Right lung (tissue), 5 donors: Measurements from ENCODE around the gene TRPV6. TPM values are rescaled to one million over a fixed set of nuclear protein-coding genes. Genes with fewer than 3 reads are reported as not detected.

Experiments used
- DNase-seq, 2 donors: peaks; one replicate each; pipeline ENCODE4 v3.0.0-alpha.2; 2013
- polyA plus RNA-seq, 5 donors: library from polyadenylated mRNA; unstranded; fragments of 120-200 nt; gene quantifications; one replicate each; pipeline versions ENCODE4 v1.2.1 to v1.2.3, GENCODE V29; 2013; ENCODE audit warnings: inconsistent platforms in 1 of 5, low replicate concordance in 1 of 5; ENCODE audit not compliant: insufficient read length in 5 of 5, insufficient read depth in 1 of 5

TRPV6 gene
- polyA plus RNA-seq, 5 donors: 5.3 to 10.1 (median 8.1) TPM

DNA sequence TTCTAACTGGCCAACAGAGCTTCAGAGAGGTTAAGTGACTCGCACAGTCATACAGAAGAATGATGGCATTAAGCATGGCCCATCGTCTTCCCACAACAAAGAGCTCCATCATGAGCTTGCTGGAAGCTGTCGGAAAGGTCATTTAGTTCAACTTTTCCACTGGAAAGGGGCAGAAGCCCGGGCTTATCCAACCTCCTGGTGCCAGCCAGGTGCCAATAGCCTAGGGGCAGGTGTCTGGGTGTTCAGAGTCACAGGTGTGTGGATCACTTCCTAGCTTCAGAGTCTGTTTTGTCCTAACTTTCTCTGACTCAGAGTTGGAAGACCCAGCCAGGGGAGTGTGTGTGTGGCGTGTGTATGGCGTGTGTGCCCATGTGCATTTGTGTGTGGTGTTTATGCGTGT, 1.3 kb upstream of the TRPV6 start:
- DNase-seq: no peak

DNA sequence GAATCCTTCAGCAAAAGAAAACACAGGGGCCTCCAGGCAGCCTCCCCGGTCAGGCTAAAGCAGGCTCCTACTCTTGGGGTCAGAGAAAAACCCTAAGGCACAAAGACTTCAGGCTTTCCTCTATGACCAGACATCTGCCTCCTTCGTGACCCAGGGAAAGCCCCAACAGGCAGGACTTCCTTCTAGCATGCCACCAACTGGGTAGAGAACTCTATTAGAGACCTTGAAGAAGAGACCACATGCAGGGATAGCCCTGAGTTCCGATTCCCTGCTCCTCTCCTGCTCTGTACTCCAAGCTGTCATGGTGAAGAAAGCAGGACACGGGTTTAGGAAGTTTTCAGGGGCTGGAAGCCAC, 1.3 kb downstream of the TRPV6 start:
- DNase-seq: no peak

DNA sequence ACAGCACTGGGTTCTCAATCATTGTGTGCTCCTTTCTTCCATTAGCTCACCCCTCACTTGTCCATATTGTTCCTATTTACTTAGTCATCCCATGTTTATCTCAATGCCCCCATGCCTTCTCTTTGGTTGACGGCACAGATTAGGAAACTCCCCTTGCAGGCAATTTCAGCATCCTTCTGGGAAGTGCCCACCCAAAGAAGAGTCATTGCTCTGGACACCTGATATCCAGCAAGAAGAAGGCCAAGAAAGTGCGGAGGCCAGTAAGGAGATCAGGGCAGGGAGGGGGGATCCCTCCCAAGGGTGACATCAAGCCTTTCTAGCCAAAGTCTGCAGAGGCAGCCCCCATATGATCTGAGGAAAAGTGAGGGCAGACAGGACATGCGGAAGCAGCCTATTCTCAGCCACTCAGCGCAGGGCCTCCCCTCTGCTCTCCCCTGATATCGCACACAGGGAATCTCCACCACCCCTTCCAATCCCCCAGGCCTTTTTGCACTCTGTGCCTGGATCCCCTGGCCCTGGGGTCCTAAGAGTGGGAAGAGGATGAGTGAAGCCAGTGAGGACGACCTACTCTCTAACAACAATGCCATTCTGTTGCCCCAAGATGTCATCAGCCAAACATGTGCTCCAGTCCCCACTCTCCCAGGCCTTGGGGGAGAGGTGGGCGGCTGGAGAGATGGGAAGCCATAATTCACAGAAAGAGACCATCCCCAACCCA, 1.8 kb downstream of the TRPV6 start:
- no peak for DNase-seq

DNA sequence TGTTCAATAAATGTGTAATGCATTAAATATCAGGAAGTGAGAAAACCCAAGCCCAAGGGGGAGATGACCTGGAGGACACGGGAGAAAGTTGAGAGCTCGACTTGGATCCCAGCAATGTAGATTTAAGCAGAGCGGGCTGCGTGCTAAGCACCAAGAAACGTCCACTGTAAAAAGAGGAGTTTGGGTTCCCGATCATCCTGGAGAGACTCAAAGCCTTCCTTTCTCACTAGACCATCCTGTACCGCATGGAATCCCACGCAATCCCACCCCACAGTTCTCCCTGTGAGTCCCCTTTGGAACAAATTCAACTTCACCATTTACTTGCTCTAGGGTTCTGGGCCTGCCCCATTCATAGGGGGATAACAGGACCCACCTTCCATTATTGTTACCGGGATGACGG, 2.4 kb downstream of the TRPV6 start:
- no peak for DNase-seq

DNA sequence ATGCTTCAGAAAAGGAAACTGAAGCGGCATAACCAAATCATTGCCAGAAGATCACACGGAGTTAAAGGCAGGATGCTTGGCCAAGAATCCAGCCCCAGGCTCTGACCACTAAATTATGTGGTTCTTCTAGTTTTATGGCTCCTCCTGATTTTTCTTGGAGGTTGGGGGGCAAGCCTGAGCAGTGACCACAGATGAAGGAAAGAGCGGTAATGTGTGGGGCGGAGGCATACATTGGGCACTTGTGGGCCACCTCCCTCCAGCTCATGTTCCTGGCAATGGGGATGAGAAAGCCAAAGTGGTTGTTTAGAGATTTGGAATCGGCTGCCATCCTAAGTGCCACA, 3.2 kb downstream of the TRPV6 start:
- DNase-seq: no peak

DNA sequence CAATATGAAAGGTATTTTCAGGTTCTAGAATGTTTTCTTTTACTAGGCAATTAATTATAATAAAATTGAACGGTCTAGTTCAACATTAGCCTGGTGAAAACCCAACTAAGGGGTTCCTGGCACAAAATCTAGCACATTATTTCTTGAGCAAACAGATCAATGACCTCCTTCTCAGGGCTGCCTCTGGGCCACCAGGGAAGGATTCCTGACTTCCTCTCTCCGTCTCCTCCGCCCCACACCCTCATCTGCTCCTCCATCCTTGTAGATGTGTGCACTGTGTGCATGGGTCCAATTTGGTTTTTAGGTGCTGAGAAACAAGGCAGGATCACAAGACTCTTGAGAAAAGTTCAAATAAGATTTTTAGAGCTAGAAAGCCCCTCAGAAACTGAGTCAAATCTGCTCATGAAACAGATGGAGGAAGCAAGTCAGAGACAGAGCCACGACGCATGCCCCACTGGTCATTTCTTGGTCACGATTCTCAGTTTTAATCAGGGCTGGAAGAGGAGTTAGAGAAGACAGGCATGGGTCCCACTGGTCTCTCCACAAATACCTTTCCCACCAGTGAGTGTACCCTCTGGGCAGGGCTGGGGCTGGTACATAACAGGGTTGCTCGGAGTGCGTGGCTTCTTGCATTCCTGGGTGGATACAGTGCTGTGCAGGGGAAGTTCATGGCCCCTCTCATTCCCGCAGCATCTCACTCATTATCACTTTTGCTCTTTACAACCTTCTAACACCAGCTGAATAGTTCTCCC, 3.8 kb downstream of the TRPV6 start:
- no peak for DNase-seq

DNA sequence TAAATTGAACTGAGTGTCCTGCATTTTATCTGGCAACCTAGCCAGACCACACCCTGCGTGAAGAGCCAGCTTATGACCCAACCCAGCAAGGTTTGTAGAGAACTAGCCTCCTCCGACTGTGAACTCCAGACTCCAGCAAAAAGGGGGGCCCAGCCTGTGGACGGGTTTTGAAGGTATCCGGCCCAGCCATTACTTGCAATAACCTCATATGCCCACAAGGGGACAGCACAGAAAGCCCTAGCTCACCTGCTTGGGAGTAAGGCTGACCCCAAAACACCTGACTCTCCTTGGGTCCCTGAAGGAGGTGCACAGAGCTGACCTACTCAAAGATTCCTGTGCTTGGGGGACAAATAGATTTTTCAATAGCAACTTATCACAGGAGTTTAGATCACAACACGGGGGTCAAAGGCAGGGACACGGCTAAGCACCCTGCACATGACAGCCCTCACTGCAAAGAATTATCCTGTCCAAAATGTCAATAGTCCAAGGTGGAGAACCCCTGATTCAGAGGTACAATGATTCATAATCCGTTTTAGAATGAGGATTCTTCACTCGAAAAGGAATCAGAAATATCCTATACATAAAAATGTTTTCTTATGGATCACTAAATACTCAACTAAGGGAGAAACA, 4.6 kb downstream of the TRPV6 start:
- no peak for DNase-seq

DNA sequence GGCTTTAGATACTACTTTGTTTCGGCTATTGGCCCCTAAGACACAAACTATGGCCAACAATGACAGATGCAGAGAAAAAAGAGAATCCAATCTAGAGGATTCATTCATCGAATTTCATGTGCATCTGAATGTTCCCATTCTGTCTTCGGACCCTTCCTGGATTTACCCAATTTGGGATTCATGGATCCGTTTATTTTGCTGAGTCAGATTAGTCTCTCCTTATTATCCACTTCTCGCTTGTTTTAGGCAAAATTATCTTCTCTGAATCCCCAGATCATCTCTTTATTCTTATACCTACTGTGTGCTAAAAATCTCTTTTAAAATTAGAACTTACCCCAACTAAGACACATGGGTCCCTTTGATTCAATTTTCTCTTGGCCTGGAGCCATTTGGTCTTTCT, 6.5 kb downstream of the TRPV6 start:
- no peak for DNase-seq

DNA sequence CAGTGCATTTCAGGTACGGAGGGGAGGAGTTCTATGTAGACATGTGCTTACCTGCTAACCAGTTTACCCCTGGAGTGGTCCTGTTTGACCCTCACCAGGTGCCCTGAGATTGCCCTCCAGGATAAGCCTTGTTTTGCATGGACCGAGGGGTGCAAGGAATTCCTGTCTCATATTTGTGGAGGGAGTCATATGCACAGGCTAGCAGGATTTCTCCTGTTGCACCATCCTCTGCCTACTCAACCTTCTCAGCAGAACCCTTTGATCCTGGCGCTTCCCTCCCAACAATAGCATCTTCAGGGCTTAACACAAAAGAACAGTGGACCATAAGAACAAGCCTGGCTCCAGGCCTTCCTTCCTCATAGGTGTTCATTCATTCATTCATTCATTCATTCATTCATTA, 7.2 kb downstream of the TRPV6 start:
- DNase-seq: no peak

DNA sequence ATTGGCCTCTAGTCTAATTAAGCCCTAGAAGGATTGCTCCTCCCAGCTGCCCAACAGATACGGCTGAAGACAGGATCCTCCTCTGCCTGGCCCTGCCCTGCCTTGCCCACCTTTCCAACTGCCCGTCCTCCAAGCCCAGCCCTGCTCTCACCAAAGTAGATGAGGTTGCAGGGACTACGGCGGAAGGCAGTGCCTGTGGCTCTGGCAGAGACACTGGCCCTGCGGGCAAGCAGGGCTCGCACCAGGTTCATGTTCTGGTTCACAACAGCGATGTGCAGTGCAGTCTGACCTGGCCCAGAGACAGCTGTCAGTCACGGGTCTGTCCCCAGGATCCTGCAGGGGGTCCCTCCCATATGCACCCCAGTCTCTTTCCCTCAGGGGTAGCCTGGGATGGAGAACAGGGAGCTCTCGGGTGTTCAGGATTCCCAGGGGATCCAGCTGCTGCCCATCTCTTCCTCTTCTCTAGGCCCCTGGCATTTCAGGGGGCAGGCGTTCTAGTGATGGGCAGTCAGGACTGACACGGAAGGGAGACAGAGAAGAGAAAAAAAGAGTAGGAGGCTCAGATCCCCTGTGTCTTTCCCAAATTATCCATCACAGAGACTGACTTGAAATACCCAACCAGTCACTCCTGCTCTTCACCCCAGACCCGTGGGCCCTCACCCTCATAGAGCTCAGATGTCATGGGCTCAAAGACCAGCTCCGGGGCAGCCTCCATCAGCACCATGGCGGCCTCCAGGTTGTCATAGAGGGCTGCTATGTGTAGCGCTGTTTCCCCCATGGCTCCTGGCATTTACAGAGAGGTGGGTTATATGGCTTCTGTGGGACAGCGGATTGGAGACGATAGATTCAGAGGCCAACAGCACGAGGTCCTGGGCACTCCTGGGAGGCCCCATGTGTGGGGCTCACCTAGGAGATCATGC, 8.3 kb downstream of the TRPV6 start:
- no peak for DNase-seq

DNA sequence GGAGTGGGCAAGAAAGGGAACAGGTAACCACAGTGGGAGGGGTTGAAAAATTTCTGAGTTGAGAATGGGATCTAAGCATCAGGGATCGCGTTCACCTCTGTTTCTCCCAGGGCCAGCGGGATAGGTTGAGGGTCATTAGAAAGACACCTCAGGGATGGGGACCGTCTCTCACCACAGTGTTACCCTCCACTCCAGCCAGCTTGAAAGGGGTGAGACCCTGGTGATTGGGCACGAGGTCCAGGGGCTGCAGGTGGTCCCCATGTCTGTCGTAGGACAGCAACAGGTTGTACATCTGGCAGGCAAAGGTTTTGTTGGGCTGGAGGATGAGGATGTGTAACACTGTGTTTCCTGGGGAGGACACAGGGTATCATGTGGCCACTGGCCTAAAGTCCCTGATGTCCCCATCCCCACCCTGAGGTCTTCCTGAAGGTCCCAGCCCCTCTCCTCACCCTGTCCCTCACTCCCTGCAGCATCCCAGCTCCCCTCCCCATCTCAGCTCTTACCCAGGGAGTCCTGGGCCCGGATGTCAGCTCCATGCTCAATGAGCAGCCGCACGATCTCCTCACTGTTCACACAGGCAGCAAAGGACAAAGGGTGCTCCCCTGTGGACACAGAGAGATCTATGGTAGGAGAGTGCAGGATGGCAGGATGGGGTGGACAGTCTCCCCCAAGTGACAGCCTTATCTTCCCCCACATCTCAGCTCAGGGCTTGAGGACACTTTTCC, 9.1 kb downstream of the TRPV6 start:
- no peak for DNase-seq

DNA sequence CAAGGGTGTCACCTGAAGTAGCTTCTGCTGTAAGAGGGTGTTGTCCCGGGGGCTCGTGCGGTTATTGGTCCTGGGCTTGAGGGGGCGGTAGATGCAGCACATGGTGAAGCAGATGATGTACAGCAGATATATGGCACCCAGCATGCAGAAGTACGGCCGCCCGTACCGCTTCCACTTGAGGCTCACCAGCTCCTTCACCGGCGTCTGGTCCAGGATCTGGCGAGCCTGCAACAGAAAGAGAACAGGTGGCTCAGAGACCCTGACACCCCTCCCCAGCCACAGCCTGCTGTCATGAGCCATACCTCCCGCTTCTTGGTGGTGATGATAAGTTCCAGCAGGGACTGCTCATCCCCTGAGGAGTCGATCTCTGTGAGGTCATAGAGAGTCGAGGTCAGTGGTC, 10.1 kb downstream of the TRPV6 start:
- no peak for DNase-seq

DNA sequence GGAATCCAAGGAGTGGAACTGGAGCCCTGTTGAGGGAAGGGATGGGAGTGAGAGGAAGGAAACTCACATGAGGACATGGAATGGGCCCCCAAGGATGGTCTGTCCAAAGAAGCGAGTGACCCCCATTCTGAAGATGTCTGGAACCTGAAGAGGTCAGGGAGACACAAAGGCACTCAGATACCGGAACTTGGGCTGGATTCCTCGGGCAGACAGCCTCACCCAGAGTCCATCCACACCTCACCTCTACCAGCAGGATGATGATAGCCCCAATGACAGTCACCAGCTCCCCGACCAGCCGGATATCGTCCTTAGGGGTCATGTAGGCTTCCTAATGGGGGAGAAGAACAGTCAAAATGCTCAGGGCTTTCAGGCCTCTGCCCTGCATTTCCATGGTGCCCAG, 10.7 kb downstream of the TRPV6 start:
- no peak for DNase-seq

DNA sequence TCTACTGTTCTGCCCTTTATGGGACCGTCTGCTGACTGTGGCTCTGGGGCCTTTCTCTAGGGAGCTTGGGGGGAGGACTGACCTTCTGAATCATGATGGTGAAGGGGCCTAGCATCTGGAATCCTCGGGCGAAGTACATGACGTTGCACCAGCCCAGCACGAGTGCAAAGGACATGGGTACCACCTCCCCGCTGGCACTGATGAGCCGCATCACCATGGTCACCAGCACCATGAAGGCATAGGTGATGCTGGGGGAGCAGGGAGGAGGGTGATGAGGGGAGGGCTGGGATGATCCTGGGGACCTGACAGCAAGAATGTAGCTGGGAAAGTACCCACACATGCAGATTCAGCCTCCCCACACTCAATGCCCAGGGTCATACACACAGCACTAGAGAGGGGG, 11.1 kb downstream of the TRPV6 start:
- no peak for DNase-seq

DNA sequence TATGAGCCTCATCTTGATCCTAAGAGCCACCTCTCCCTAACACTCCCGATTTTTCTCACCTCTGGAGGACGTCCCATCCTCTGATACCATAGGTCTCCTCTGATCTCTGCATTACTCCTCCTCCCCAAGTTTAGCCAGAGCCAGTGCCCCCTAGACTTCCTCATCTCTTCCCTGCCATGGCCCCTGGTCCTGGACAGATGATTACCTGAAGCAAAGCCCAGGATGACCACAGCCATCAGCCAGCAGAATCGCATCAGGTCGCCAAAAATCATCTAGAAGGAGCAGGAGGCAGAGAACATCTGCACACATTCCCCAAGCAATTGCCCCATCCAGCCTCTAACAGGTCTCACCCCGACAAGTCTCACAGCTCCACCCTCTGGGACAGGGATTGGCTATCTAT, 11.7 kb downstream of the TRPV6 start:
- DNase-seq: no peak

DNA sequence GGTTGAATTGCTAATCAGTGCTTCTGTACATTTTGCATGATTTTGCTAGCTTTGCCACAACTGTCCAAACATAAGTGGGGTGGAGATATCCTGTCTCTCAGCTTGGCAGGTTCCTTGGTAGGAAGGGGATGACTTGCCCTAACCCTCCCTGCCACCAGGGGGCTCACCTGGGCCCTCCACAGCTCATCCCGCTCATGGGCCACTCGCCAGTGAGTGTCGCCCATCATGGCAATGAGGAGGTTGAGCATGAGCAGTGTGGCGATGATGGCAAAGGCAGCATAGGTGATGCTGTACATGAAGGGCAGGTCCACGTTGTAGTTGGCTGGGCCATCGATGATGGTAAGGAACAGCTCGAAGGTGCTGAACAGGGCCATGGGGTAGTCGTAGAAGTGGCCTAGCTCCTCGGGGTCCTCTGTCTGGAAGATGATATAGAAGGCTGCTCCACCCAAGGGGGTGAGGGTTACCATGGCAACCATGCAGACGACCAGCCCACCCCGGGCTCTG, 12.2 kb downstream of the TRPV6 start:
- DNase-seq: no peak

DNA sequence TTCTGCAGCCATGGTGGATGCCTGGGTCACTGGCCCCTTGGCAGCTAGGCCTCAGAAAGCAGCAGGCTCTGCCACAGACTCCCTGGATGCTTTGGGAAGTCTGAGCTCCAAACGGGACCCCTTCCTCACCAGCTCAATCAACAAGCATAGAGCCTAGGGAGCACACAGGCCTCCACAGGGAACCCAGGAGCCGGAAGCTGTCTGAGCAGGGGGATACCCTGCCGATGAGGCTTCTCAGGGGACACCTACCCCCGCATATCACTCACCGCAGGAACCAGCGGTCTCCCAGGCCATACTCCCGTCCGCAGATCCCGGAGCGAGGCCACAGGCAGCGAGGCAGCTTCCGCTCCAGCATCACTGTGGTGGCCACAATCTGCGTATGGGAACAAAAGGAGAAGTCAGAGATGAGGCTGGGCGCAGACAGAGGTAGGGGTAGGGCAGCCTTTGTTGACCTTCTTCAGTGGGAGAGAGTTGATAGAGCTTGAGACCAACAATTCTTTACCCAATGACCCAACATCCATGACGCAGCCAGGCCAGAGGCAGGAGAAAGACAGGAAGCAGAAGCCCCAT, 13.4 kb downstream of the TRPV6 start:
- DNase-seq: no peak

DNA sequence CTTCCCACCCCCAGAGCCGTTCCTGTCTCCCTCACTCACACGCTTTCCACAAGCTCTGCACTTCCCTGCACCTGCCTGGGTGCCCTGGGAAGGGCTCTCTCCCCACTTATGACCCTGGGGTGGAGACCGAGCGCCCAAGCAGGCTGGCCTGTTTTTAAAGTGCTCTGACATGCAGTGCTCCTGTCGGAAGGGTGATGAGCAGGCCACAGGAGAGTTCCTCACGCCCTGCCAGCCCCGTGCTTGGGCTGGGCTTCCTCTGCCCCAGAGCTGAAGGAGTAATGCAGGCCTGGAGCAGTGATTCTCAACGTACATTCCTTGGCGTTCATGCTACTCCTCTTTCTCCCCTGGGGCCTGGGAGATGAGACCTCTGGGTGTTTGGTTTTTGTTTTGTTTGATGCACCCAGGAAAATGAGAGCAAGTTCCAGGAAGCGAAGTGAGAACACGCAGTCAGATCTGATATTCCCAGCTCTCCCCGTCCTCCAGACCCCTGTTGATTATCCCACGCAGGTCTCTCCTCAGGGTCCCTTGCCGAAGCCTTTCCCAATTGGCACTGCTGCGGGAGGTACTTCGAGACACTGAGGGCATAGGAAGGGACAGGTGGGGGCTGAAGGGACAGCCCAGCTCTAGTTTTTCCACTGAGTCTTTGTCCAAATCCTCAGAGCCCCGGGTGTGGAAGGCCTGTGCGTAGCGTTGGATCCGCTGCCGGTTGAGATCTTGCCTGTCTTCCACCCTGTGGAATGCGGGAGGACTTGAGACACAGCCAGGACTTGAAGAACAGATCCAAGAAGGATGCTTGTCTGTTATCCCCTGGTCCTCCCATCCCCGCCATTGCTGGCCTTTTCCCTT, 14.1 kb downstream of the TRPV6 start:
- no peak for DNase-seq

DNA sequence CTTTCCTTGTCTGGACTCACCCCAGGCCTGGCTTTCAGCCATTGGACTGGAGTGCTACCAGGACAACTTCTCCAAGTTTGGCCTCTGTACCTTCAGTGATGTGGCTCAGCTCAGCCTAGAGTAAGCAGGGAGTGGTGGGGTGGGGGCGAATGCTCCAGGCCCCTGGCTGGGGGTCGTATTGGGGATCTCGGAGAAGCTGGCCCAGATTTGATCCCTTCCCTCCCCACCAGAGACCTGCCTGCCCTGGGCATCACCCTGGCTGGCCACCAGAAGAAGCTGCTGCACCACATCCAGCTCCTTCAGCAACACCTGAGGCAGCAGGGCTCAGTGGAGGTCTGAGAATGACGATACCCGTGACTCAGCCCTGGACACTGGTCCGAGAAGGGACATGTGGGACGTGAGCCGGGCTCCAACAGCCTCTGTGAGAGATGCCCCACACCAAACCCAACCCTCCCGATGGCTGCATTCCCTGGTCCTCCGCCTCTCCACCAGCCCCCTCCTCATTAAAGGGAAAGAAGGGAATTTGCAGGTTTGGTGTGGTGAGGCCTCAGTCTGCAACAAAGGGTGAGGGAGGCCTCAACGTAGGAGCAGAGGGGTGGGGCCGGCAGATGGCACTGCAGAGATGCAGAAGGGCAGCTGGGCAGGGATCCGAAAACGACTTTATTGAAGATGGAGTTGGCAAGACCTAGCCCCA, 14.8 kb downstream of the TRPV6 start:
- DNase-seq: no peak
